BE2C (cell line): Measurements from ENCODE around the gene NEDD9.

Experiments used
- DNase-seq: peaks from one replicate; pipeline ENCODE4 v3.0.0-alpha.2; 2020
- H3K27me3 ChIP-seq: fragments of 250-450 bp; sonication (Bioruptor Pico); 2 replicates; pipeline ENCODE4 v1.5.1; 2020; ENCODE audit warnings: mild to moderate bottlenecking
- H3K36me3 ChIP-seq: fragments of 250-450 bp; sonication (Bioruptor Pico); 2 replicates; pipeline ENCODE4 v1.5.1; 2020; ENCODE audit warnings: mild to moderate bottlenecking
- H3K4me1 ChIP-seq: fragments of 250-450 bp; sonication (Bioruptor Pico); 2 replicates; pipeline ENCODE4 v1.5.1; 2020
- H3K4me3 ChIP-seq: 2 replicates; pipeline ENCODE4 v1.5.1; 2011; ENCODE audit warnings: low read depth, low read length
- H3K9me3 ChIP-seq: fragments of 250-450 bp; sonication (Bioruptor Pico); 2 replicates; pipeline ENCODE4 v1.5.1; 2020
- CTCF ChIP-seq: IDR thresholded peaks from 2 replicates; pipeline ENCODE4 v1.5.1; 2012; ENCODE audit warnings: mild to moderate bottlenecking, low read depth, low read length

NEDD9 gene

GRCh38 chr6:11217360-11218101, 14.9 kb downstream of the NEDD9 start:
- no peaks in the 10 kb centered on the region for H3K27me3 ChIP-seq
- H3K4me1 ChIP-seq = no peaks in the 10 kb centered on the region
- no peak overlapping the region for H3K4me3 ChIP-seq
- no peaks in the 10 kb centered on the region for H3K9me3 ChIP-seq
- H3K36me3 ChIP-seq = no peaks in the 10 kb centered on the region
- no peak for DNase-seq
- TF ChIP-seq CTCF = no peak

- no peak for DNase-seq
- H3K27me3 ChIP-seq = no peaks in the 10 kb centered on the region
- no peak overlapping the region for H3K4me3 ChIP-seq
- no peaks in the 10 kb centered on the region for H3K4me1 ChIP-seq
- no peaks in the 10 kb centered on the region for H3K9me3 ChIP-seq
- no peak for TF ChIP-seq CTCF
- H3K36me3 ChIP-seq = no peaks in the 10 kb centered on the region
These were observed 16.7 kb downstream of the NEDD9 start for GRCh38 chr6:11215773-11216172.

- TF ChIP-seq CTCF = no peak
- Histone ChIP-seq H3K9me3 (no peaks in the 10 kb centered on the region), H3K36me3 (no peaks in the 10 kb centered on the region), H3K27me3 (no peaks in the 10 kb centered on the region), H3K4me3 (no peak overlapping the region), H3K4me1 (no peaks in the 10 kb centered on the region)
- no peak for DNase-seq
These were observed 17.6 kb downstream of the NEDD9 start for GRCh38 chr6:11214901-11215300.

GRCh38 chr6:11214084-11214833, 18.2 kb downstream of the NEDD9 start:
- no peak for DNase-seq
- TF ChIP-seq CTCF = no peak
- H3K4me3 ChIP-seq = no peak overlapping the region
- no peaks in the 10 kb centered on the region for H3K4me1 ChIP-seq
- no peaks in the 10 kb centered on the region for H3K9me3 ChIP-seq
- no peaks in the 10 kb centered on the region for H3K27me3 ChIP-seq
- no peaks in the 10 kb centered on the region for H3K36me3 ChIP-seq

DNA sequence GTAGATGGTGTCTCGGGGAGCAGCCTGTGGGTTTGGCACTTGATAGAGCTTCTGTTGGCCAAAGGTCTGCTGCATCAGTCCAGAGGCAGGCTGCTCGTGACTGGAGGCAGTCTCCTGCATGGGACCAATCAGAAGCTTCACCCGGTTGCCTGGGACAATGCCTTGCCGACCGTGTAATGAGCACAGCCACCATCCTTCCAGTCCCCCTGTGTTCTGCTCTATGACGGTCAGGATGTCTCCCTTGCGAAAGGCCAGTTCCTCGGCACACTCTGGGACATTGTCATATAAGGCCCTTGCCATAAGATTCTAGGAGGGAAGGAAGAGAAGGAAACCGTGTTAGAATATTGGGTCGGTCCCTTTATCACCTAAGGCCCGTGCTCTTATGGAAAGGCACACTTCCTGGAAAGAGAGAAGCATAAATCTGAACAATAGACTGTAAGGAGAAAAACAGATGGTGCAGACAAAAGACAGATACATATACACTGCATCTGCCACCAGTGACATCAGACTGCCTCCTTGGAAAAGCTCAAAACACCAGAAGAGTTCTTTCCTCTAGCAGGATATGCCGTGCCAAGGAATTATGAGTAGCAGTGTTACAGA, 18.9 kb downstream of the NEDD9 start:
- Histone ChIP-seq H3K36me3 (no peaks in the 10 kb centered on the region), H3K4me1 (no peaks in the 10 kb centered on the region), H3K27me3 (no peaks in the 10 kb centered on the region), H3K4me3 (no peak overlapping the region), H3K9me3 (no peaks in the 10 kb centered on the region)
- no peak for TF ChIP-seq CTCF
- DNase-seq = no peak

- no peaks in the 10 kb centered on the region for H3K36me3 ChIP-seq
- TF ChIP-seq CTCF = no peak
- H3K27me3 ChIP-seq = no peaks in the 10 kb centered on the region
- H3K9me3 ChIP-seq = no peaks in the 10 kb centered on the region
- H3K4me3 ChIP-seq = no peak overlapping the region
- no peak for DNase-seq
- no peaks in the 10 kb centered on the region for H3K4me1 ChIP-seq
These were observed 19.8 kb downstream of the NEDD9 start for GRCh38 chr6:11212664-11213063.
